RWPE2 (cell line): Measurements from ENCODE around the gene TKT.

ENCODE experiments used
- ATAC-seq: fragments of 200-7000 bp; cut with Tn5 transposase; 3 replicates; pipeline ENCODE4 v1.9.1; 2021; ENCODE audit warnings: low read depth
- DNase-seq: peaks from one replicate; pipeline ENCODE4 v3.0.0-alpha.2; 2020; ENCODE audit warnings: low spot score
- H3K27ac ChIP-seq: fragments of 450-650 bp; 2 replicates; pipeline ENCODE4 v1.5.1; 2017; ENCODE audit warnings: mild to moderate bottlenecking; ENCODE audit not compliant: poor library complexity, severe bottlenecking
- H3K27me3 ChIP-seq: fragments of 250-450 bp; sonication (Bioruptor Pico); 2 replicates; pipeline ENCODE4 v1.5.1; 2021; ENCODE audit warnings: mild to moderate bottlenecking, moderate library complexity; ENCODE audit not compliant: insufficient read depth, poor library complexity, severe bottlenecking
- H3K36me3 ChIP-seq: fragments of 250-450 bp; sonication (Bioruptor Pico); 2 replicates; pipeline ENCODE4 v1.5.1; 2020; ENCODE audit warnings: low read depth, mild to moderate bottlenecking, moderate library complexity
- H3K4me1 ChIP-seq: fragments of 250-450 bp; sonication (Bioruptor Pico); 2 replicates; pipeline ENCODE4 v1.5.1; 2021; ENCODE audit warnings: mild to moderate bottlenecking, moderate library complexity; ENCODE audit not compliant: insufficient read depth, poor library complexity, severe bottlenecking
- H3K4me3 ChIP-seq: fragments of 250-450 bp; sonication (Bioruptor Pico); 2 replicates; pipeline ENCODE4 v1.5.1; 2021; ENCODE audit warnings: mild to moderate bottlenecking, moderate library complexity; ENCODE audit not compliant: severe bottlenecking
- H3K9me3 ChIP-seq: fragments of 250-450 bp; sonication (Bioruptor Pico); 2 replicates; pipeline ENCODE4 v1.5.1; 2021; ENCODE audit warnings: mild to moderate bottlenecking, moderate library complexity; ENCODE audit not compliant: severe bottlenecking
- TF ChIP-seq, protein P1 (sequence below): fragments of 450-650 bp; IDR thresholded peaks from one replicate; pipeline ENCODE4 v1.5.1; 2017; ENCODE audit warnings: mild to moderate bottlenecking, moderate library complexity; ENCODE audit not compliant: poor library complexity, severe bottlenecking

Gene TKT

DNA sequence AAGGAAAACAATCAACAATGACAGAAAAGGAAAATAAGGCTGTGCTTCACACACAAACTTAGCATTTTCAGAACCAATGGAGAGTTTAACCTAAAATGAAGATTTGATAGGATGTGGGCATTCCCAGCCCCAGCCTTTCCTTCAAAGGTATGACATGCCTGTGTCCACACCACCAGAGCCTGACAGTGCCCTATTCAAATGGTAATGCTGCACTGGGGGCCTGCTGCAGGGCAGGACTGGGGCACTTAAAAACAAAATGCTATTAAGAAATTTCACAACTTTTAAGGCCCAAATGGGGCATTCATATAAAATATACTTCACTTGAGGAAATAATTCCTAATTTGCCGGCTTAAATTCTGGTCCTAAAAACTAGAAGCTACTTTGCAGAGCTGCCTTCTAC is 30.9 kb upstream of the TKT start:
- no peak for DNase-seq
- TF ChIP-seq, protein P1, sequence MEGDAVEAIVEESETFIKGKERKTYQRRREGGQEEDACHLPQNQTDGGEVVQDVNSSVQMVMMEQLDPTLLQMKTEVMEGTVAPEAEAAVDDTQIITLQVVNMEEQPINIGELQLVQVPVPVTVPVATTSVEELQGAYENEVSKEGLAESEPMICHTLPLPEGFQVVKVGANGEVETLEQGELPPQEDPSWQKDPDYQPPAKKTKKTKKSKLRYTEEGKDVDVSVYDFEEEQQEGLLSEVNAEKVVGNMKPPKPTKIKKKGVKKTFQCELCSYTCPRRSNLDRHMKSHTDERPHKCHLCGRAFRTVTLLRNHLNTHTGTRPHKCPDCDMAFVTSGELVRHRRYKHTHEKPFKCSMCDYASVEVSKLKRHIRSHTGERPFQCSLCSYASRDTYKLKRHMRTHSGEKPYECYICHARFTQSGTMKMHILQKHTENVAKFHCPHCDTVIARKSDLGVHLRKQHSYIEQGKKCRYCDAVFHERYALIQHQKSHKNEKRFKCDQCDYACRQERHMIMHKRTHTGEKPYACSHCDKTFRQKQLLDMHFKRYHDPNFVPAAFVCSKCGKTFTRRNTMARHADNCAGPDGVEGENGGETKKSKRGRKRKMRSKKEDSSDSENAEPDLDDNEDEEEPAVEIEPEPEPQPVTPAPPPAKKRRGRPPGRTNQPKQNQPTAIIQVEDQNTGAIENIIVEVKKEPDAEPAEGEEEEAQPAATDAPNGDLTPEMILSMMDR: no peak

DNA sequence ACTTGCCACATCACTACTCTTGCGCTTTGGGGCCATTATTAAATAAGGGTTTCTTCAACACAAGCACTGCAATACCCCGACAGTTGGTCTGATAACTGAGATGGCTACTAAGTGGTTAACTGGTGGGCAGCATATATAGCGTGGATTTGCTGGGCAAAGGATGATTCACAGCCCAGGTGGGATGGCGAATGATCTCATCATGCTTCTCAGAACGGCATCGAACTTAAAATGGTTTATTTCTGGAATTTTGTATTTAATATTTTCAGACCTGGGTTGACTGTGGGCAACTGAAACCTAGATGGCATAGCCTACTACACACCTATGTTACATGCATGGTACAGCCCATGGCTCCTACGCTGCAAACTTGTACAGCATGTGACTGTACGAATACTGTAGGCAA is 26.8 kb upstream of the TKT start:
- ATAC-seq (no peak), DNase-seq (no peak)
- H3K27ac ChIP-seq: no peak overlapping the region
- H3K27me3 ChIP-seq: no peaks in the 10 kb centered on the region
- H3K4me3 ChIP-seq: no peak overlapping the region
- no peaks in the 10 kb centered on the region for H3K4me1 ChIP-seq
- no peaks in the 10 kb centered on the region for H3K9me3 ChIP-seq
- TF ChIP-seq, protein P1: no peak
- peaks cover 25% of the 10 kb centered on the region for H3K36me3 ChIP-seq

More for the DNA sequence above, 30.9 kb upstream of the TKT start:
- H3K4me1 ChIP-seq: no peaks in the 10 kb centered on the region
- peaks cover 33% of the 10 kb centered on the region for H3K36me3 ChIP-seq
- no peak for ATAC-seq
- no peak overlapping the region for H3K27ac ChIP-seq
- no peaks in the 10 kb centered on the region for H3K9me3 ChIP-seq
- H3K27me3 ChIP-seq: no peaks in the 10 kb centered on the region
- no peak overlapping the region for H3K4me3 ChIP-seq

DNA sequence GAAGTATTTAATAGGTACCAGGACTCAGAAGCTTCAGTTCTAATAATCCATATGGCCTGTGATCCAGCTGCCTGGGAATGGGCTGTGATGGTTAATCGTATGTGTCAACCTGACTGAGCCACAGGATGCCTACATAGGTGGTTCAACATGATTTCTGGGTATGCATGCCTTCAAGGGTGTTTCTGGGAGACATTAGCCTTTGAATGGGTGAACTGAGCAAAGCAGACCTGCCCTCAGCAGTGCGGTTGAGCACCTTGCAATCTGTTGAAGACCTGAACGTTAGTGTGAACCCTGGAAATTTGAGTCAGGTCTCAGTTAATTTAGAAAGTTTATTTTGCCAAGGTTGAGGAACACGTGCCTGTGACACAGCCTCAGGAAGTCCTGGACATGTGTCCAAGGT is 22.8 kb upstream of the TKT start:
- Histone ChIP-seq H3K9me3 (no peaks in the 10 kb centered on the region), H3K4me1 (no peaks in the 10 kb centered on the region), H3K27me3 (no peaks in the 10 kb centered on the region), H3K4me3 (no peak overlapping the region), H3K27ac (no peak overlapping the region), H3K36me3 (no peaks in the 10 kb centered on the region; the same call in 1 of the 2 replicates)
- ATAC-seq: no peak
- TF ChIP-seq, protein P1: no peak
- no peak for DNase-seq

DNA sequence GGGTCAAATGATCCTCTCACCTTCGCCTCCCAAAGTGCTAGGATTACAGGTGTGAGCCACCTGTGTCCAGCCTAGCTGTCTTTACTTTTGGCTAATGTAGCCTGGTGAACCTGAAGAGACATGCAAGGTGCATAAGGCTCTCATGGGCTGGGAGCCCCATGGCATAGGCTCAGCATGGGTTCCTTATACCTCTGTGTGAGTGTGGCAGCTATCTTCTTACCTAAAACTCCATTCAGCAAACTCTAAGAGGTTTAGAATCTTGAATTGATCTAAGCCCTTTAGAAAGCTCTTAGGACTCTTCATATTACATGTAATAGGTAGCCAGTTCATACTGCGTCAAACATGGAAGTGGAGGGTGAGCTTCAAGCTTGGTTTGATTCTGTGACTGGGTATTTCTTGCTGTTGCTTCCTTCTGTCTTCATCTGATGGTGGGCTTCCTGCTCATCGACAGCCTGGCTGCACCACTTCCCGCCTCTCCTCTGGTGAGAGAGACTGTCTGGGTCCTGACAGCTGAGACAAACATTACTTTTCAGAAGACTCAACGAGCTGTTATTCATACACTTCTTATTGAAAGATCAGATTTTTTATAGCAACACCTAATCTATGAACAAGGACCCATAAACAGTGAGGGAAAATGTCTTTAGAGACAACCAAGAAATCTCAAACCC is 19.2 kb upstream of the TKT start:
- ATAC-seq (no peak), DNase-seq (no peak)
- Histone ChIP-seq H3K36me3 (no peaks in the 10 kb centered on the region), H3K27me3 (no peaks in the 10 kb centered on the region), H3K27ac (no peak overlapping the region), H3K9me3 (no peaks in the 10 kb centered on the region), H3K4me1 (peaks cover 8% of the 10 kb centered on the region), H3K4me3 (no peak overlapping the region)
- TF ChIP-seq, protein P1: no peak

DNA sequence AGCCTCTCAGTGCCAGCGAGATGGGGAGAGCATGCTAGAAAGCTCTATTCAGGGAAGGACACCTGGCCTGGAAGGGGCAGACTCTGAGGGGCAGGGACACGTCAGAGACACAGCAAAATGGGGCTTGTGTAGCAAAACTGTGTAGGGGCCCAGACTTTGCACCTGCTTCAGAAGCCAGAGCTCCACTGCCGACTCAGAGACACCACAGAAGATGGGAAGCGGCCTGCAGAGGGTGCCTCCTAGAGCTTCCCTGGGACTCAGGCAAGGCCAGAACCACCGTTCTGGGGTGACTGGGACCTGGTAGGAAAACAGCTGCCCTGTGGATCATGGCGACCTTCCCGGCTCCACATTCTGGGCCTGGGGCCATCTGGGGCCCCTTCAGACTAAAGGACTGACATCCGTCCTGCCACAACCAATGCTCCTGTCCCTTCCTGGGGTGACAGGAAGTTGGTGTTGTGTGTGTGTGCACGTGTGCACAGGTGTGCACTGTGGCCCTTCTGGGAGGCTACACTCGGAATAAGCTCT is 17.4 kb upstream of the TKT start:
- TF ChIP-seq, protein P1: no peak
- Histone ChIP-seq H3K36me3 (no peaks in the 10 kb centered on the region), H3K9me3 (no peaks in the 10 kb centered on the region), H3K4me3 (no peak overlapping the region), H3K27me3 (no peaks in the 10 kb centered on the region), H3K27ac (no peak overlapping the region), H3K4me1 (peaks cover 19% of the 10 kb centered on the region)
- no peak for DNase-seq
- ATAC-seq: no peak
